Epithelial cell of proximal tubule (primary cell): Measurements from ENCODE around the gene MEIS1. TPM values are rescaled to one million over a fixed set of nuclear protein-coding genes. Genes with fewer than 3 reads are reported as not detected.
"Not testable (repeated sequence)": the region's sequence is repeated elsewhere in the genome, so short reads cannot be mapped to it uniquely, and the experiment has no call there.

Experiments
- DNase-seq: peaks from one replicate; pipeline ENCODE4 v3.0.0-alpha.2; 2011; ENCODE audit warnings: low read depth
- H3K4me3 ChIP-seq: 2 replicates; pipeline ENCODE4 v1.5.1; 2011; ENCODE audit warnings: low read depth, mild to moderate bottlenecking, low read length
- total RNA-seq: library from RNA; depleted of rRNA; stranded (reverse); fragments of >200 nt; gene quantifications from 2 replicates; pipeline ENCODE4 v1.2.3, GENCODE V29; 2015
- TF ChIP-seq, protein P1 (sequence below): conservative IDR thresholded peaks from 2 replicates; pipeline ENCODE4 v1.5.1; 2012; ENCODE audit warnings: low read depth, mild to moderate bottlenecking, low read length

The MEIS1 gene
- total RNA-seq, 1 donor from 2014 or later, result 0.23 TPM

GRCh38 chr2:66481100-66481549, 46.2 kb downstream of the MEIS1 start:
- no peak for DNase-seq
- H3K4me3 ChIP-seq, result no peak overlapping the region
- TF ChIP-seq, protein P1, sequence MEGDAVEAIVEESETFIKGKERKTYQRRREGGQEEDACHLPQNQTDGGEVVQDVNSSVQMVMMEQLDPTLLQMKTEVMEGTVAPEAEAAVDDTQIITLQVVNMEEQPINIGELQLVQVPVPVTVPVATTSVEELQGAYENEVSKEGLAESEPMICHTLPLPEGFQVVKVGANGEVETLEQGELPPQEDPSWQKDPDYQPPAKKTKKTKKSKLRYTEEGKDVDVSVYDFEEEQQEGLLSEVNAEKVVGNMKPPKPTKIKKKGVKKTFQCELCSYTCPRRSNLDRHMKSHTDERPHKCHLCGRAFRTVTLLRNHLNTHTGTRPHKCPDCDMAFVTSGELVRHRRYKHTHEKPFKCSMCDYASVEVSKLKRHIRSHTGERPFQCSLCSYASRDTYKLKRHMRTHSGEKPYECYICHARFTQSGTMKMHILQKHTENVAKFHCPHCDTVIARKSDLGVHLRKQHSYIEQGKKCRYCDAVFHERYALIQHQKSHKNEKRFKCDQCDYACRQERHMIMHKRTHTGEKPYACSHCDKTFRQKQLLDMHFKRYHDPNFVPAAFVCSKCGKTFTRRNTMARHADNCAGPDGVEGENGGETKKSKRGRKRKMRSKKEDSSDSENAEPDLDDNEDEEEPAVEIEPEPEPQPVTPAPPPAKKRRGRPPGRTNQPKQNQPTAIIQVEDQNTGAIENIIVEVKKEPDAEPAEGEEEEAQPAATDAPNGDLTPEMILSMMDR, result no peak

DNA sequence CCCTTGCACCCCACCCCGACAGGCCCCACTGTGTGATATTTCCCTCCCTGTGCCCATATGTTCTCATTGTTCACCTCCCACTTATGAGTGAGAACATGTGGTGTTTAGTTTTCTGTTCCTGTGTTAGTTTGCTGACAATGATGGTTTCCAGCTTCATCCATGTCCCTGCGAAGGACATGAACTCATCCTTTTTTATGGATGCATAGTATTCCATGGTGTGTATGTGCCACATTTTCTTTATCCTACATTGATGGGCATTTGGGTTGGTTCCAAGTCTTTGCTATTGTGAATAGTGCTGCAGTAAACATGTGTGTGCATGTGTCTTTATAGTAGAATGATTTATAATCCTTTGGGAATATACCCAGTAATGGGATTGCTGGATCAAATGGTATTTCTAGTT, 50.3 kb downstream of the MEIS1 start:
- DNase-seq, H3K4me3 ChIP-seq: not testable (repeated sequence)

DNA sequence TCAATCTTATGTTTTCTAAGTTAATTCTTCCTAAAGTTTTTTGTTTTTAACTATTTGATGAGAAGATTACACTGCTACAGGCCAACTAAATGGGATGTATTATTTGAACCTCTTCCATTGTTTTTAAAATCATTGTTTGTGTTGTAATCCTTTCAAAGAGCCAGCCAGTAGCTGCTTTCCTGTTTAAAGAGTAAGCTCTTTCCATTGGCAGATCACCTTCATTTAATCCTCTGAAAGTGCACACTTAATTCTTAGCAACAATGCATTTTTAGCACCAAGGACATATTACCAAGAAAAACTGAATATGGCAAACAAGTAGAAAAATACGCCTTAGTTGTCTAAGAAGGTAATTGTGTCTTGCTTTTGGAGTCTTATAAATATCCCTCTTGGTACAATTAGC, 54.0 kb downstream of the MEIS1 start:
- H3K4me3 ChIP-seq, result no peak overlapping the region
- DNase-seq, result no peak
- TF ChIP-seq, protein P1, result no peak

- no peak overlapping the region for H3K4me3 ChIP-seq
- DNase-seq, result no peak
- TF ChIP-seq, protein P1, result no peak
Measured at GRCh38 chr2:66489436-66489835, 54.5 kb downstream of the MEIS1 start.

- DNase-seq, result no peak
- TF ChIP-seq, protein P1, result no peak
Measured at GRCh38 chr2:66490588-66491001, 55.7 kb downstream of the MEIS1 start.

DNA sequence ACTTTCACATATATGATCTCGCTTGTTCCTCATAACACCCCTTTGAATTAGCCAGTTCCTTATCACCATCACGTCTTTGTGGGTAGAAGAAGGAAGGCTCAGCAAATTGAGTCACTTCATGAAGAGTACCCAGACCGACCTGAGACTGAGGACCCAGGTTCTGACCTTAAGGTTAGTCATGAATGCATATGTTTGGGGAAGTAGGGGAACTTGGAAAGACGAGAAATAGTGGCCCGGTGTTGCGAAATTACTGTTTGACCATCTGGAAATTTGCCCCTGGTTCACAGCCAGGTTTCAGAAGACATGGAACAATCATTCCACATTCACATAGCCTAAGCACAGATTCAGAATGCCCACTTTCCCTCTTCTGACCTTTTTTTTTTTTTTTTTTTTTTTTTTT, 59.8 kb downstream of the MEIS1 start:
- TF ChIP-seq, protein P1, result no peak
- peak; percentile 75 for DNase-seq

More at GRCh38 chr2:66490588-66491001, 55.7 kb downstream of the MEIS1 start:
- no peak overlapping the region for H3K4me3 ChIP-seq

GRCh38 chr2:66495788-66496640, 61.1 kb downstream of the MEIS1 start:
- TF ChIP-seq, protein P1, result peak; percentile 33
- no peak overlapping the region for H3K4me3 ChIP-seq
- peak; percentile 31 for DNase-seq

More for the DNA sequence above, 59.8 kb downstream of the MEIS1 start:
- H3K4me3 ChIP-seq, result no peak overlapping the region
